COR-L47 (cell line): Measurements from ENCODE around the gene ZBTB33.

ENCODE experiments used
- DNase-seq: peaks from one replicate; lab custom pipeline; 2025; lab: John Stamatoyannopoulos, UW

Gene ZBTB33

GRCh38 chrX:120305531-120306141 is 55.0 kb downstream of the ZBTB33 start:
- no peak for DNase-seq

GRCh38 chrX:120306630-120307029 is 56.0 kb downstream of the ZBTB33 start:
- DNase-seq = no peak
